Left kidney (tissue), 2 donors: ENCODE data around the gene ATP5PB. TPM values are rescaled to one million over a fixed set of nuclear protein-coding genes. Genes with fewer than 3 reads are reported as not detected.

Experiments
- DNase-seq: peaks from one replicate; pipeline ENCODE4 v3.0.0-alpha.2; 2013
- polyA plus RNA-seq: library from polyadenylated mRNA; unstranded; fragments of 120-200 nt; gene quantifications from one replicate; pipeline ENCODE4 v1.2.1, GENCODE V29; 2013; ENCODE audit not compliant: insufficient read length

The ATP5PB gene
- polyA plus RNA-seq, 1 donor: 379 TPM

- DNase-seq: no peak
These were observed 56.4 kb downstream of the ATP5PB start for GRCh38 chr1:111505641-111506119.

GRCh38 chr1:111506561-111506960 lies 57.3 kb downstream of the ATP5PB start:
- no peak for DNase-seq

- no peak for DNase-seq
These were observed 58.3 kb downstream of the ATP5PB start for GRCh38 chr1:111507411-111508201.

- DNase-seq: no peak
These were observed 60.7 kb downstream of the ATP5PB start for GRCh38 chr1:111509997-111510375.

- no peak for DNase-seq
These were observed 62.1 kb downstream of the ATP5PB start for GRCh38 chr1:111511370-111511769.

Other genes starting within 250 kb of the ATP5PB start
- gene DENND2D, start 248.8 kb upstream of the ATP5PB start, polyA plus RNA-seq: 18.9 TPM
- 0.20 TPM for gene CHI3L2, start 221.8 kb upstream of the ATP5PB start, polyA plus RNA-seq
- gene CHIA, start 158.6 kb upstream of the ATP5PB start, polyA plus RNA-seq: not detected
- 5.9 TPM for gene OVGP1, start 21.7 kb upstream of the ATP5PB start, polyA plus RNA-seq
- 40.2 TPM for gene WDR77, start 208 bp upstream of the ATP5PB start, polyA plus RNA-seq
- 6.3 TPM for gene C1orf162, start 24.5 kb downstream of the ATP5PB start, polyA plus RNA-seq
- gene ADORA3, start 54.2 kb downstream of the ATP5PB start, polyA plus RNA-seq: 0.52 TPM
- gene TMIGD3, start 54.2 kb downstream of the ATP5PB start, polyA plus RNA-seq: 0.96 TPM
- 75.9 TPM for gene RAP1A, start 170.3 kb downstream of the ATP5PB start, polyA plus RNA-seq